Measurements from ENCODE around the gene TCAP.

The TCAP gene

DNA sequence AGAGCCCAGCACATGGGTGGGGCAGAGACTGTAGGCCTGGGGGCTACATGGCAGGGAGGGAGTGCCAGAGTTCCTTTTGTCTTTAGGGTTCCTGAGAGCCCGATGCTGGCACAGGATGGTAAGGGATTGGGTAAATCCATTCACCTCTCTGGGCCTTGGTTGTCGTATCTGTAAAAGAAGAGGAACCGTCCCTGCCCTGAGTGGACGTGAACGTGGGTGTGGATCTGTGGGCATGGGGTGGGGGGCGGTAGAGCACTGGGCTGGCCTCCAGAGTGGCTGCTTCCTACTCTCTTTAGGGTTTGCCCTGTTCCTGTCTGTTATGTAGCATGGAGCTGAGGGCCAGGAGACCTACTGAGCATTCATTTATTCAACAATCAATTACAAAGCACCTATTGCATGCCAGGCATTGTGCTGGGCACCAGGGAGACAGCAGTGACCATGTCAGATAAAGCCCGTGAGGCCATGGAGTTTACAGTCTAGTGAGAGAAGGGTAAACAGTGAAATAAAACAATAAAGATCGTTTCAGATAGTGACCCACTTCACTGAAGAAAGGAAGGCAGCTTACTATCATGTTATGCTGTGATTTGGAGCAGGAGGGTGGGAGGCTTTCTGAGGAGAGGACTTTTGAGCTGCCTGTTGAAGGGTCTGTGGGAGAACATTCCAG lies 13.1 kb upstream of the TCAP start:
- no peak for DNase-seq

DNA sequence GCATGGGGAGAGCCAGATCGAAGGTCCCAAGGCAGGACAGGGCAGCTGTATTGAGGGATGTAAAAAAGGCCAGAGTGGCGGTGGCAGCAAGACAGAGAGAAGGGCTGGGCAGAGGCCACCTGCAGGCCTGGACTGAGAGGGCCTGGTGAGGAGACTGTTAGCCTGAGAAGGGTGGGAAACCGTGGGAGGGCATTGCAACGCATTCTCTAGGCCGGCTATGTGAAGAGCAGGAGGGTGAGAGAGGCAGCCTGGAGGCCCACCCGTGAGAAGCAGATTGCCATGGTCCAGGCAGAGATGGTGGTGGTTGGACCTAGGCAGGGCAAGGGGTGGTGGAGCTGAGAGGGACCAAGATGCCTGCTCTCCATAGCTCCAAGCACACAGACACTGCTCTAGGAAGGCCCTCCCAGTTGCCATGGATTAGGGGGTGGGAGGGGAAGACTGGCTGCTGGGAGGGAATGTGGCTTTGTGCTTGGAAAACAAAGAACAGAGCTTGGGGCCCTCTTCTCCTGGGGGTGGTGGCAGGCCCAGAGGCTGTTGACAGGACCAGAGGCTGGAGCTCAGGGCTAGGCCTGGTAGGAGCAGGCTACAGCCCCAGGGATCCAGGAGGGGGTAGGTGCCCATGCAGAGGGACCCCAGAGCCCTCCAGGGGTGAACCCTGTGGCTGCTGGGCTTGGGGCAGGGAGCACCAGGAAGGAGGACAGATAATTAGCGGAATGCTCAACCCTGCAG lies 12.4 kb upstream of the TCAP start:
- no peak for DNase-seq

DNA sequence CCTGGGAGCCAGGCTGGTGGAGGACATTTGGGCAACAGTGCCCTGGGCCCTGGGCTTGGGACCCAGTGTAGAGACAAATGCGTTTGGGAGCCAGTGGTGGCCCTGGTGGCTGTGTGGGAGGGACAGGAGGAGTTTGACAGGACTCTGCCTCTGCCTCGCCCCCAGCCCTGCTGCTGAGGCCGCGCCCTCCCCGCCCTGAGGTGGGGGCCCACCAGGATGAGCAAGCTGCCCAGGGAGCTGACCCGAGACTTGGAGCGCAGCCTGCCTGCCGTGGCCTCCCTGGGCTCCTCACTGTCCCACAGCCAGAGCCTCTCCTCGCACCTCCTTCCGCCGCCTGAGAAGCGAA lies 11.9 kb upstream of the TCAP start:
- no peak for DNase-seq

DNA sequence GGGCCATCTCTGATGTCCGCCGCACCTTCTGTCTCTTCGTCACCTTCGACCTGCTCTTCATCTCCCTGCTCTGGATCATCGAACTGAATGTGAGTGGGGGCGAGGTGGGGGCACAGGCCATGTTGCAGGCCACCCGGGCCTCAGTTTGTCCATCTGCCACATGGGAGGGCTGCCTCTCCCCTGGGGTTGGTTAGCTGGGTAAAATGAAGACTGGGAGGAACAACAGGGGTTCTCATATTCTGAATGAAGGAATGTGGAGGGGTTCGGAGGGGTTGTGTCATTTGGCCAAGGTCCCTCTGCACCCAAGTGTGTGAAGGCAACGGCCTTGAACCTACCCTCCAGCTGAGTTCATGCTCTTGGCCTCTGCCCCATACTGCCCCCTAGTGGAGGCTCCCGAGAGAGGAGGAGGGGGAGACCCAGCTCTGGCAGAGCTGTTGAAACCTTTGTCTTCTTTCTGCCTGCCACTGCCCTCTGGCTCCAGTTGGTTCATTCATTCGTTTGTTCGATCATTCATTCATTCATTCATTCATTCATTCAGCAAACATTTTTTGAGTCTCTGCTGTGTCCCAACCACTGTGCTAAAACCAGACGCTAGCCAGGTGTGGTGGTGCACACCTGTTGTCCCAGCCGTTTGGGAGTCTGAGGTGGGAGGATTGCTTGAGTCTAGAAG lies 11.4 kb upstream of the TCAP start:
- DNase-seq, result peak; percentile 82

DNA sequence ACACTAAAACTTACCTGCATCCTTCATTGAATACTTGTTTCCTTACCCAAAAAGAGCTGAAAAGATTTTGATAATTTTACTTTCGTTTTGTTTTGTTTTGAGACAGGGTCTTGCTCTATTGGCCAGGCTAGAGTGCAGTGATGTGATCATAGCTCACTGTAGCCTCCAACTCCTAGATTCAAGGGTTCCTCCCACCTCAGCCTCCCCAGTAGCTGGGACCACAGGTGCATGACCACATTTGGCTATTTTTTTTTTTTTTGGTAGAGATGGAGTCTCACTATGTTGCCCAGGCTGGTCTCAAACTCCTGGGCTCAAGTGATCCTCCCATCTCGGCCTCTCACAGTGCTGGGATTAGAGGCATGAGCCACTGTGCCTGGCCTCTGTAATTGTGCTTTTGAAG lies 10.0 kb upstream of the TCAP start:
- no peak for DNase-seq

DNA sequence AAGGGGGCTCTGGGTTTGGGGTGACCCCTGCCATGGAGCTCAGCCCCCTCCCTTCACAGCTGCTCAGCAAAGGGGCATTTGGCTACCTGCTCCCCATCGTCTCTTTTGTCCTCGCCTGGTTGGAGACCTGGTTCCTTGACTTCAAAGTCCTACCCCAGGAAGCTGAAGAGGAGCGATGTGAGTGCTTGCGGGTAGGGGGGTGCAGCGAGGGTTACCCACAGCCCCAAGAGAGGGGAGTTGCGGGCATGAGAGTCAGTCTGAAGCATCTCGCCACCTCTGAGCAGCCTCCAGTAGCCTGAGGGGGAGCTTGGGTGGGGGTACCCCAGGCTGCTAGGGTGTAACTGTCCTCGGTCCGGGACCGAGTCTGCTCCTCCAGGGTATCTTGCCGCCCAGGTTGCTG lies 6.8 kb upstream of the TCAP start:
- DNase-seq, result no peak

DNA sequence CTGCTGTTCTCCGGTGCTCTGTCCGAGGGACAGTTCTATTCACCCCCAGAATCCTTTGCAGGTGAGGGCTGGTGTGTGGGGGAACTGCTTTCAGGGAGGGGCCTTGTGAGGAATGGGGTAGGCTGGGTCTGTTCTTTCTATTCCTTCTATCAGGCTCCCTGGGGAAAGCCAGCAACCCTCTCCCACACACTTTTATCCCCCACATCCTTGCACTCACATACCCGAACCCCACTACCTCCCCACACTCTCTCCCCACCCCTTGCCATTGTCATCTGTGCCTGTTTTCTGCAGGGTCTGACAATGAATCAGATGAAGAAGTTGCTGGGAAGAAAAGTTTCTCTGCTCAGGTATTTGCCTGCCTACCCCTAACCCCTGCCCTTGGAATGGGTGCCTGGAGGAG lies 6.4 kb upstream of the TCAP start:
- DNase-seq, result no peak

DNA sequence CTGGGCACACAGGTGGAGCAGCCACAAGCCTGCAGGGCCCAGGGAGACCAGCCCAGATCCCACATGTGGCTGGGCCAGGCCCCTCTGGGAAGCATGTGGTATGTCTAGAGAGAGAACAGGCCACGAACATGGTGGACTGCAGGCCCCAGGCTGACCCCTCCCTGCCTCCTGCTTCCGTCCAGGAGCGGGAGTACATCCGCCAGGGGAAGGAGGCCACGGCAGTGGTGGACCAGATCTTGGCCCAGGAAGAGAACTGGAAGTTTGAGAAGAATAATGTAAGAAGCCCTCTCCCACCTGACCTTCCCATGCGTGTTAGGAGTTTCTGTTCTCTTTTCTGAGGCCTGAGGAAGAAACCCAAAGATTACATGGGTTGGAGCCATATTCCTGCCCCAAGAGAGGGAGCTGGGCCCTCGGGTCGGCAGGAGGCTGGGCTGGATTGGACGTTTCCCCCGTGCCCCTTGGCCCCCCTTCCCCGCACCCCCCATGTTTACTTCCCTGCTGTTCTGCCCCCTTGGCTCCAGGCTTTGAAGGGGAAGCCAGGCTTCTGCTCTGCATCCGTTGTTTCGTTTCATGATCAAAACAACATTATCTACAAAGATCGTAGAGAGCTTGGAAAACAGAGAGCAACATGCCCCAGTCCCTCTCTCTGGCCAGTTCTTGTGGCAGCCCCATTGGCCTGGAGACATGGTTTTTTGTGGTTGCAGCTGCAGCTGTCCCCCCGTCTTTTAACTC lies 5.7 kb upstream of the TCAP start:
- no peak for DNase-seq

DNA sequence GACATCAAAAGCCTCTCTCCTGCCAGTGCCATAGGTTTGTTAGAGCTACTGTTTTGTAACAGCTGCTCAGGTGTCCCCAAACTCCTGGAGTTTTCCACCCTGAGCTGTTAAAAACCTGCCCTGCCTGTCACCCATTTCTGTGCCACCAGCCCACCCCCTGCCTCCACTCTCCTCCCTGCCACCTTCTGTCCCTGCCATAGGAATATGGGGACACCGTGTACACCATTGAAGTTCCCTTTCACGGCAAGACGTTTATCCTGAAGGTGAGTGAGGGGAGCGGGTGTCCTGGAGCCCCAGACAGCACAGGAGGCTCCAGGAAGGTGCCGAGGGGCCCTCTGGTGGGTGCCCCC lies 5.2 kb upstream of the TCAP start:
- no peak for DNase-seq

DNA sequence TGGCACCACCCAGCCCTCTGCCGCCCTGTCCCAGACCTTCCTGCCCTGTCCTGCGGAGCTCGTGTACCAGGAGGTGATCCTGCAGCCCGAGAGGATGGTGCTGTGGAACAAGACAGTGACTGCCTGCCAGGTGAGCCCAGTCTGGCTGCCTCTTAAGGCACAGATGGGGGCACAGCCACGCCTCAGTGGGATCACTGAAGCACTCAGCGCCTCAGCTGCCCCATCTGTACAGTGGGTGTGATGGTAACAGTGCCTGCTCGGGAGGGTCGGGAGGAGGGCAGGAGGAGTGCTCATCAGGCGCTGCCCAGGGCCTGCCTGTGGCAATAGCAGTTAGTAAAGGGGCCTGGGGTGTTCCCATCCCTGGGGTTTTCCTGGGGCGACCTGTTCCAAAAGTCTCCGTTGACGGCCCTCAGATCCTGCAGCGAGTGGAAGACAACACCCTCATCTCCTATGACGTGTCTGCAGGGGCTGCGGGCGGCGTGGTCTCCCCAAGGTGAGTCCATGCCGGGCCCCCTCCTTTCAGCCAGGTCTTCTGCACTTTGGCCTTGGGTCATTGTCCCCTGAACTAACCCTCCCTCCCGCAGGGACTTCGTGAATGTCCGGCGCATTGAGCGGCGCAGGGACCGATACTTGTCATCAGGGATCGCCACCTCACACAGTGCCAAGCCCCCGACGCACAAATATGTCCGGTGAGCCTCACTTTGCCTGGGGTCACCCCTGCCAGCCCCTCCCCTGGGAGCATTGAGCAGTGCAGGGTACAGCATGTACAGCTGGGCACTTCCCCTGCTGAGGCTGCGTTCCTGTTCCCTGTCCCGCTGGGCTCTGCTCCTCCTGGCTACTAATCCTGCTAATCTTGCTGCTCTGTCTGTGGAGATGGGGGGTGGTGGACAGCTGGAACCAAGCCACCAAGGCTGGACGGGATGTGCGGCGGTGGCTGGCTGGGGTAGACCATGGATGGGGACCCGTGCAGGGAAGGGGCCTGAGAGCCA lies 4.5 kb upstream of the TCAP start:
- DNase-seq, result no peak

DNA sequence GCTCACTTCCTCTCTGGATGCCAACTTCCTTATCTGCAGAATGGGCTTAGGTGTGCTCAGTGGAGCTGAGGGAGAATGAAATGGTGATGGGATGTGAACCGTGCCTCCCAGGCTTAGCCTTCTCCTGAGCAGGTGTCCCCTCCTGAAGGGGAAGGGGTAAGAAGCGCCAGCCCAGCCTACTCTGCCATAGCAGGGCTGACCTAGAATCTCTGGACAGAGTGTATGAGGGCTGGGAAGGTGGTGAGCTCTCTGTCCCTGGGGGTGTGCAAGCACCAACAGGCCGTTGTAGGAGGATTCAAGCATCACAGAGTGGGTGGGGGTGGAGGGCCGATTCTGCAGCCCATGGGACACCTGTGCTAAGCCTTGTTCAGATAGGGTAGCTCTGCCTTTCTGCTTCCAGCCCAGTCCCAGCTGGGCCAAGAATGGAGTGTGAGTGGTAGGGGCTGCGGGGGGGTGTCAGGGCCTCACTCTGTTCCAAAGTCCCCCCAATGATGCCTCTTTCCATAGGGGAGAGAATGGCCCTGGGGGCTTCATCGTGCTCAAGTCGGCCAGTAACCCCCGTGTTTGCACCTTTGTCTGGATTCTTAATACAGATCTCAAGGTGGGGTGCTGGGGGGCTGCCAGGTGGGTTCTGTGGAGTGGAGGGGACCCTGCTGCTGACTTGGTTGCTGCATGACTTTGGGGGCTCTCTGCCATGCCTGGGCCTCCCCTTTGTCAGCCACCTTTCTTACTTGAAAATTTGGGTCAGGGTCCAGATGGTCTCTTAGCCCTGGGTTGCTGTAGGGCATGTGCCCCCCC lies 3.2 kb upstream of the TCAP start:
- no peak for DNase-seq

DNA sequence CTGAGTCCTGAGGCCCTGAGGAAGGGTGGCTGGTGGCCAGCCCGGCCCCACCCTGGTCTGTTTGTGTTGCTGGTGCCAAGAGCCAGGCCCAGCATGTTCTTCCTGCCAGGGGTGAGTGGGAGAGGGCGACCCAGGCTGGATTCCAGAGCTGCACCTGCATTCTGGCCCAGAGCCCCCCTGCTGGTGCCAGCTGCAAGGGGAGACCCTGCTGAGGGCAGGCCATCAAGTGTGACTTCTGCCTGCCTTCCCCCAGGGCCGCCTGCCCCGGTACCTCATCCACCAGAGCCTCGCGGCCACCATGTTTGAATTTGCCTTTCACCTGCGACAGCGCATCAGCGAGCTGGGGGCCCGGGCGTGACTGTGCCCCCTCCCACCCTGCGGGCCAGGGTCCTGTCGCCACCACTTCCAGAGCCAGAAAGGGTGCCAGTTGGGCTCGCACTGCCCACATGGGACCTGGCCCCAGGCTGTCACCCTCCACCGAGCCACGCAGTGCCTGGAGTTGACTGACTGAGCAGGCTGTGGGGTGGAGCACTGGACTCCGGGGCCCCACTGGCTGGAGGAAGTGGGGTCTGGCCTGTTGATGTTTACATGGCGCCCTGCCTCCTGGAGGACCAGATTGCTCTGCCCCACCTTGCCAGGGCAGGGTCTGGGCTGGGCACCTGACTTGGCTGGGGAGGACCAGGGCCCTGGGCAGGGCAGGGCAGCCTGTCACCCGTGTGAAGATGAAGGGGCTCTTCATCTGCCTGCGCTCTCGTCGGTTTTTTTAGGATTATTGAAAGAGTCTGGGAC lies 2.4 kb upstream of the TCAP start:
- no peak for DNase-seq

DNA sequence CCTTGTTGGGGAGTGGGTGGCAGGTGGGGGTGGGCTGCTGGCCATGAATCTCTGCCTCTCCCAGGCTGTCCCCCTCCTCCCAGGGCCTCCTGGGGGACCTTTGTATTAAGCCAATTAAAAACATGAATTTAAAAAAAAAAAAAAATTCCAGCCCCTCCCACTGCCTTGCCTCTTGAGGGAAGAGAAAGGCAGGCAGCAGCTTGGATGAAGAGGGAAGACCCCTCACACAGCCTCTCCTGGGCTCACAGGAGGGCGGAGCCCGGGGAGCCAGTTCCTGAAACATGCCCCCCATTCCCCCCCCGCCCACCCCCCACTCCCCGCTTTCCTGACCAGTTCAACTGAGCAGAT lies 1.8 kb upstream of the TCAP start:
- DNase-seq, result no peak

DNA sequence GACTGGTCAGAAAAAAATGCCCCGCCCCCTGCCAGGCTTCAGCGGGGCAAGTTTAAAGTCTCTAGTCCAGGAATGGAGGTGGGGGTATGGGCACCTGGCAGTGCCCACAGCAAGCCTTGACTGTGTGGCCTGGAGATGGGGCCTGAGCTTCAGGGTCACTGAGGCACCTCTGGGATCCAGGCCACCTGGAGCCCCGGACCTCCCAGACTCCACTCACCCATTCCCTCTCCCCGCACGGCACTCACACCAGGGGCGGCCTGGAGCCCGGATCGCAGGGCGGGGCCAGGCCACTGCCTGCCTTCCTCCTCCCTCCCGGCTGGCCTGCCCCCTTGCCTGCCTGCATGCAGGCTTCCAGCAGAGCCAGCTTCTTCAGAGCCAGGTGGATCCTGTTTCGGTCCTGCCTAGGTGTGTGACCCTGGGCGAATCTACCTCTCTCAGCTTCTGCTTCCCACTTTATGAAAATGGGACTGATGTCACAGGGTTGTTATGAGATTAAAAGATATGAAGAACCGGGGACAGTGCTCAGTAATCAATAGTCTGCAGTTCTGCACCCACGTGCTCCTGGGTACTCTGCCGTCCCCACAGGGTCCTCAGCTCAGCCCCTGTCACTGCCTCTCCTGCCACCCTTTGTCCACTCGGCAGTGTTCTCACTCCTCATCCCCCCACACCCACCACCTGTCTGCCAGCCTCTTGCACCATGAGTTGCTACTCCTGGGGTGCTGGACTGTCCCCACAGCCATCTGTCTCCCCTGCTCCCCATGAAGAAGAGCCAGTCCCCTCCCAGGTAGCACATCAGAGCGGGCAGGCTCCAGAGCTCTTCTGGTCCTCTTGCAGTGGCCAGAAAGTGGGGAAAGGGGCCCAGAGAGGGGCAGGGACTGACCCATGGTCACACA lies 1.2 kb upstream of the TCAP start:
- no peak for DNase-seq

DNA sequence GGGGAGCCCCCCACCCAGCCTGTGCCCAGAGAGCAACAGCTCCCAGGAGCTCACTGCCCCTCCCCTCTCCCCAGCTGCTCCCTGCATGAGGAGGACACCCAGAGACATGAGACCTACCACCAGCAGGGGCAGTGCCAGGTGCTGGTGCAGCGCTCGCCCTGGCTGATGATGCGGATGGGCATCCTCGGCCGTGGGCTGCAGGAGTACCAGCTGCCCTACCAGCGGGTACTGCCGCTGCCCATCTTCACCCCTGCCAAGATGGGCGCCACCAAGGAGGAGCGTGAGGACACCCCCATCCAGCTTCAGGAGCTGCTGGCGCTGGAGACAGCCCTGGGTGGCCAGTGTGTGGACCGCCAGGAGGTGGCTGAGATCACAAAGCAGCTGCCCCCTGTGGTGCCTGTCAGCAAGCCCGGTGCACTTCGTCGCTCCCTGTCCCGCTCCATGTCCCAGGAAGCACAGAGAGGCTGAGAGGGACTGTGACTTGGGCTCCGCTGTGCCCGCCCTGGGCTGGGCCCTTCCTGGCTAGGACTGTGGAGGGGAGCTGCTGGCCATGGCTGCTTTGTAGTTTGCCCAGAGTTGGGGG lies 584 bp downstream of the TCAP start:
- DNase-seq, result no peak

DNA sequence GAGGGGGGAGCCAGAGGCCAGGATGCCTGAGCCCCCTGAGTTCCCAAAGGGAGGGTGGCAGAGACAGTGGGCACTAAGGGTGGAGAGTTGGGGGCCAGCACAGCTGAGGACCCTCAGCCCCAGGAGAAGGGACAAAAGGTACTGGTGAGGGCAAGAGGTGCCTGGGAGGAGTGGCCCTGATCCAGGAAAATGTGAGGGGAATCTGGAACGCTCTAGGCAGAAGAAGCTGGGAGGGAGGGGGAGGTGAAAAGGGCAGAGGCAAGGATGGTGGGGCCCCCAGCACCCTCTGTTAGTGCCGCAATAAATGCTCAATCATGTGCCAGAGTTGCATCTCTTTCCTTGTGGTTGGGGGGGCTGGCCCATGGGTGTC lies 1.1 kb downstream of the TCAP start:
- no peak for DNase-seq

DNA sequence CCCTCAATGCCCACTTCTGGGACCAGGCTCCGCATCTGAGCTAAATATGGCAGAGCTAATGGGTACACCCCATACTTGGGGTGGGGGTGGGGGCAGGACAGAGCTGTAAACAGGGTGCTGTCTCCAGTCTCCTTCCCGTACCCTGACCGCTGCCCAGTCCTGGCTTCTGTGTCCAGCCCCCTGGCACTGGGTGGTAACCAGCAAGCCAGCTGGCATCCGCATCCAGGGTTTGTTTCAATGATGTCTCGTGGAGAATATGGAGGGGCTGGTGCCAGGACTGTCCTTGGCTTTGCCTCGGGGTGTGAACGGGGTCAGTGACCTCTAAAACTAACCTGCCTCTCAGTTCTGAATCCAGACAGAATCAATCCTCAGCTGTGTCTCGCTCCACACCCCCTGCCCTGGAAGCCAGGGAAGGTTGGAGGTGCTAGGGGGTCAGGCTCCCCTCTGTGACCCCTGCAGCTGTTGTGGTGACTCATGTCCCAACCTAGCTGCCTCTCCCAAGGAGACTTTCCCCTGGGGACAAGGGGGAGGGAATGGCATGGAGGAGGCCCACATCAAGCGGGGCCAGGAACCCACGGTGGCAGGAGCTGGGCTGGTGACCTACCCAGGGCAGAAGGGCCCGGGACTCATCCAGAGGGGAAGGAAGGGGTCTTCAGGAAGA lies 1.6 kb downstream of the TCAP start:
- no peak for DNase-seq

DNA sequence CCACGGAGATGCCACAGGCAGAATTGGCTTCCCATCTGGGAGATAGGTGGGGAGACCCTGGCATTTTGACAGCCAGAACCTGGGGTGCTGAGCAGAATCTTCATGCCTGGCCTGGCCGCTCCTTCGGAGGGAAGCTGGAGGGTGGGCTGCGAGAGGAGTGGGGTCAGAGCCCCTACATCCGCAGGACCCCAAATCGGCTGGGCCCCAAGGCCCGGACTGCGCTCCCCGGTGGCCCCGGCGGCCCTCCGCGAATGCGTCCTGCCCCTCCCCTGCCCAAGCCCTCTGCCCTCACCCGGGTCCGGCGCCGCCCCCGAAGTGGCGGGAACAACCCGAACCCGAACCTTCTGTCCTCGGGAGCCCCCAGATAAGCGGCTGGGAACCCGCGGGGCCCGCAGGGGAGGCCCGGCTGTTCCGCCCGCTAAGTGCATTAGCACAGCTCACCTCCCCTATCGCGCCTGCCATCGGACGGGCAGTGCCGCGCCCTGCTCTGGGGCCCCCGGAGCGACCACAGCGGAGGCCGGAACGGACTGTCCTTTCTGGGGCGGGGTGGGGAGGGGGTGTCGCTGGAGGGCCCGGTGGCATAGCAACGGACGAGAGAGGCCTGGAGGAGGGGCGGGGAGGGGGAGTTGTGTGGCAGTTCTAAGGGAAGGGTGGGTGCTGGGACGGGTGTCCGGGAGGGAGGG lies 2.3 kb downstream of the TCAP start:
- DNase-seq, result no peak

Measured in activated CD4-positive, alpha-beta T cell treated with anti-CD3 and anti-CD28 coated beads, Interleukin-2, amount 50 U/mL, for 1 hour (primary cell).